ENCODE results near the gene OR2D2.

Gene OR2D2

GRCh38 chr11:6850526-6850925 lies 41.8 kb downstream of the OR2D2 start:
- Histone ChIP-seq H3K9me3 (no peaks in the 10 kb centered on the region), H3K27me3 (no peaks in the 10 kb centered on the region), H3K36me3 (no peaks in the 10 kb centered on the region), H3K4me1 (no peaks in the 10 kb centered on the region), H3K4me3 (ENCODE audit: low read depth, low read length) (no peak overlapping the region)
- no peak for DNase-seq
- no peak for TF ChIP-seq CTCF (IDR thresholded peaks at IDR 0.05; ENCODE audit: low read depth, low read length)

GRCh38 chr11:6845383-6845782 lies 46.9 kb downstream of the OR2D2 start, which contains the start of gene OR10A5:
Gene OR10A5, plus strand, starts transcription at chr11:6845683. Its CDS starts 0 bp downstream, at chr11:6845683.
- DNase-seq, result no peak
- Histone ChIP-seq H3K4me1 (no peaks in the 10 kb centered on the region), H3K9me3 (no peaks in the 10 kb centered on the region), H3K36me3 (no peaks in the 10 kb centered on the region), H3K4me3 (ENCODE audit: low read depth, low read length) (no peak within 1 kb of the TSS), H3K27me3 (no peaks in the 10 kb centered on the region)
- no peak for TF ChIP-seq CTCF (IDR thresholded peaks at IDR 0.05; ENCODE audit: low read depth, low read length)

- Histone ChIP-seq H3K4me1 (no peaks in the 10 kb centered on the region), H3K4me3 (ENCODE audit: low read depth, low read length) (no peak overlapping the region), H3K27me3 (no peaks in the 10 kb centered on the region), H3K36me3 (no peaks in the 10 kb centered on the region), H3K9me3 (no peaks in the 10 kb centered on the region)
- TF ChIP-seq CTCF (IDR thresholded peaks at IDR 0.05; ENCODE audit: low read depth, low read length), result no peak
- DNase-seq, result no peak
Measured at GRCh38 chr11:6844356-6844755, 47.9 kb downstream of the OR2D2 start.

GRCh38 chr11:6843670-6844069 lies 48.6 kb downstream of the OR2D2 start:
- H3K4me3 ChIP-seq (ENCODE audit: low read depth, low read length), result no peak overlapping the region
- H3K9me3 ChIP-seq, result no peaks in the 10 kb centered on the region
- no peak for TF ChIP-seq CTCF (IDR thresholded peaks at IDR 0.05; ENCODE audit: low read depth, low read length)
- no peaks in the 10 kb centered on the region for H3K27me3 ChIP-seq
- H3K36me3 ChIP-seq, result no peaks in the 10 kb centered on the region
- H3K4me1 ChIP-seq, result no peaks in the 10 kb centered on the region
- DNase-seq, result no peak

GRCh38 chr11:6841694-6842093 lies 50.6 kb downstream of the OR2D2 start:
- TF ChIP-seq CTCF (IDR thresholded peaks at IDR 0.05; ENCODE audit: low read depth, low read length), result no peak
- no peak overlapping the region for H3K4me3 ChIP-seq (ENCODE audit: low read depth, low read length)
- no peaks in the 10 kb centered on the region for H3K4me1 ChIP-seq
- DNase-seq, result no peak
- no peaks in the 10 kb centered on the region for H3K9me3 ChIP-seq
- no peaks in the 10 kb centered on the region for H3K36me3 ChIP-seq
- no peaks in the 10 kb centered on the region for H3K27me3 ChIP-seq

All from BE2C (cell line).